GM19452 (cell line): ENCODE measurements around the gene FAU.

Source experiments
- ATAC-seq: cut with Tn5 transposase; IDR thresholded peaks from one replicate; pipeline ENCODE4 v1.9.1; 2021; ENCODE audit not compliant: unreplicated experiment

The FAU gene

GRCh38 chr11:65136515-65137096 lies 14.7 kb upstream of the FAU start:
- no peak for ATAC-seq

- ATAC-seq = no peak
Observed at GRCh38 chr11:65135633-65136145, 13.8 kb upstream of the FAU start.

- ATAC-seq = peak; percentile 70
Observed at GRCh38 chr11:65134952-65135632, 13.2 kb upstream of the FAU start.

GRCh38 chr11:65134240-65134951 lies 12.5 kb upstream of the FAU start, which contains the start of gene SYVN1:
SYVN1 (minus strand) TSS chr11:65134519; CDS start chr11:65133601, 918 bp downstream.
- ATAC-seq = peak; percentile 50

GRCh38 chr11:65133724-65134123 lies 11.8 kb upstream of the FAU start:
- no peak for ATAC-seq

- ATAC-seq = no peak
Observed at GRCh38 chr11:65132988-65133700, 11.2 kb upstream of the FAU start.

GRCh38 chr11:65132238-65132987 lies 10.5 kb upstream of the FAU start:
- ATAC-seq = no peak

GRCh38 chr11:65131895-65132237 lies 9.9 kb upstream of the FAU start:
- no peak for ATAC-seq

- no peak for ATAC-seq
Observed at GRCh38 chr11:65131417-65131776, 9.5 kb upstream of the FAU start.

GRCh38 chr11:65130631-65131416 lies 8.9 kb upstream of the FAU start:
- ATAC-seq = no peak

- no peak for ATAC-seq
Observed at GRCh38 chr11:65129649-65130441, 7.9 kb upstream of the FAU start.

GRCh38 chr11:65128182-65129145 lies 6.5 kb upstream of the FAU start:
- no peak for ATAC-seq

GRCh38 chr11:65127473-65128181 lies 5.7 kb upstream of the FAU start:
- ATAC-seq = no peak

GRCh38 chr11:65126624-65127274 lies 4.8 kb upstream of the FAU start:
- ATAC-seq = no peak

- ATAC-seq = no peak
Observed at GRCh38 chr11:65125197-65126056, 3.5 kb upstream of the FAU start.
